Right renal cortex interstitium (tissue), 3 donors: ENCODE measurements around the gene BCL6B. TPM values are rescaled to one million over a fixed set of nuclear protein-coding genes. Genes with fewer than 3 reads are reported as not detected.
"Not testable (repeated sequence)": the region's sequence is repeated elsewhere in the genome, so short reads cannot be mapped to it uniquely, and the experiment has no call there.

ENCODE experiments used
- DNase-seq, 3 donors: peaks; one replicate each; pipeline ENCODE4 v3.0.0-alpha.2; 2013; ENCODE audit warnings: low read depth in 3 of 3, low spot score in 2 of 3
- polyA plus RNA-seq, 3 donors: library from polyadenylated mRNA; unstranded; fragments of 120-200 nt; gene quantifications; one replicate each; pipeline ENCODE4 v1.2.1, GENCODE V29; 2013; ENCODE audit not compliant: insufficient read length in 3 of 3

Gene BCL6B, protein sequence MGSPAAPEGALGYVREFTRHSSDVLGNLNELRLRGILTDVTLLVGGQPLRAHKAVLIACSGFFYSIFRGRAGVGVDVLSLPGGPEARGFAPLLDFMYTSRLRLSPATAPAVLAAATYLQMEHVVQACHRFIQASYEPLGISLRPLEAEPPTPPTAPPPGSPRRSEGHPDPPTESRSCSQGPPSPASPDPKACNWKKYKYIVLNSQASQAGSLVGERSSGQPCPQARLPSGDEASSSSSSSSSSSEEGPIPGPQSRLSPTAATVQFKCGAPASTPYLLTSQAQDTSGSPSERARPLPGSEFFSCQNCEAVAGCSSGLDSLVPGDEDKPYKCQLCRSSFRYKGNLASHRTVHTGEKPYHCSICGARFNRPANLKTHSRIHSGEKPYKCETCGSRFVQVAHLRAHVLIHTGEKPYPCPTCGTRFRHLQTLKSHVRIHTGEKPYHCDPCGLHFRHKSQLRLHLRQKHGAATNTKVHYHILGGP
- 10 to 100 TPM; 25.3 to 27.7 (median 25.4) TPM for polyA plus RNA-seq

- DNase-seq = no peak
Measured at GRCh38 chr17:7022781-7023571, at the start of gene BCL6B. TSS of gene BCL6B (plus strand) at chr17:7023050. CDS start at chr17:7023672, 622 bp downstream.

DNA sequence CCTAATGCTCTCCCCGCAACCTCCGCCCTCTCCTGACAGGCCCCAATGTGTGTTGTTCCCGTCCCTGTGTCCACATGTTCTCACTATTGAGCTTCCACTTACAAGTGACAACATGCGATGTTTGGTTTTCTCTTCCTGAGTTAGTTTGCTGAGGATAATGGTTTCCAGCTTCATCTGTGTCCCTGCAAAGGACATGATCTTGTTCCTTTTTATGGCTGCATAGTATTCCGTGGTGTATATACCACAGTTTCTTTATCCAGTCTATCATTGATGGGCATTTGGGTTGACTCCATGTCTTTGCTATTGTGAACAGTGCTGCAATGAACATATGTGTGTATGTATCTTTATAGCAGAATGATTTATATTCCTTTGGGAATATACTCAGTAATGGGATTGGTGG is 43.4 kb upstream of the BCL6B start:
- not testable (repeated sequence) for DNase-seq

GRCh38 chr17:6981426-6981825 is 41.4 kb upstream of the BCL6B start:
- DNase-seq = no peak

DNA sequence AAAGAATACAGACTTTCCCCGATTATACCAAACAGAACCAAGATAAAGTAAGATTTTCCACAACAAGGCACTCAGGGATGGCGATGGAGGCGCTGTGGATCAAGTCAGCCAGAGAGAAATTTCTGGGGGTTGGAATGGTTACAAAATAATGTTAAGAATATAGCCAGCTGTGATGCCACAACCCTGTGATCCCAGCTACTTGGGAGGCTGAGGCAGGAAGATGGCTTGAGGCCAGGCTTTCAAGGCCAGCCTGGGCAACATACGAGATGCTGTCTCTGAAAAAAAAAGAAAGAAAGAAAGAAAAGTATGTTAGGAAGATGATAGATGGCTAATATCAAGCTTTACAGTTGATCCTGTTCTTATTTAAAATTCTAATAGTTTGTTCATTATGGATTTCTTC is 37.6 kb upstream of the BCL6B start:
- DNase-seq = no peak

- no peak for DNase-seq
Measured at GRCh38 chr17:6986676-6987075, 36.2 kb upstream of the BCL6B start.

DNA sequence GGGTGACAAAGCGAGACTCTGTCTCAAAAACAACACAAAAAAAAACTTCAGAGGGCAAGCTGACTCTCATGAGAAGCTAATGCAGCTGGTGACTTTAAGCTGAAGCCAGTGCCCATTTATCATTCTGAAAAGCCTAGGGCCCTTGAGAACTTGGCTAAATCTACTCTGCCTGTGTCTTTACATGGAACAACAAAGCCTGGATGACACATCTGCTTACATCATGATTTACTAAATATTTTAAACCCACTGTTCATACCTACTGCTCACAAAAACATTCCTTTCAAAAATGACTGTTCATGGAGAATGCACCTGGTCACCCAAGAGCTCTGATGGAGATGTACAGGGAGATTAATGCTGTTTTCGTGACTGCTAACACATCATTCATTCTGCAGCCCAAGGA is 33.1 kb upstream of the BCL6B start:
- no peak for DNase-seq

- DNase-seq = not testable (repeated sequence)
Measured at GRCh38 chr17:6993613-6994056, 29.2 kb upstream of the BCL6B start.

- no peak for DNase-seq
Measured at GRCh38 chr17:6994118-6994598, 28.7 kb upstream of the BCL6B start.

DNA sequence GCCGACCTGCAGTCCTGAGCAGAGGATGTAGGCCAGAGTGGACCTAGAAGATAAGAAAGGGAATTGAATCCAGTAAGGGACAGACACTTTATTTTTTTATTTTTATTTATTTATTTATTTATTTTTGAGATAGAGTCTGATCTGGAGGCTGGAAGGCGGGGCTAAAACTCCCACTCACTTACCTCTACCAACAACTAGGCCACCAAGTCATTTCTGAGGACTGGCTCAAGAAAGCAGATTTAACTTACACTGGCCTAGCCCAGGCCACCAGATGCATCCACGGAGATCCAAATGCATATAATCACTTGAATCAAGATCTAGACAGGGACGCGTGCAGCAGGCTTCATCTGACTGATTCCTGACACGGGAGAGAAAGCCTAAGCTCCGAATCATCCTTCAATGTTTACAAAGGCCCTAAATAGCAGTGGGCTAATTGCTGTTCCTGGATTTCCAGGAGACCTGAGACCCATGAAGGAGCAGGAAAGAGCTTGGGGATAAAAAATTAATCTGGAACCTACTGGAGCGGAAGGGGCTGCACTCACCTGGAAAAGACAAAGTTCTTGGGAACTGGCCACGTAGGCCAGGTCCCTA is 28.1 kb upstream of the BCL6B start:
- no peak for DNase-seq

DNA sequence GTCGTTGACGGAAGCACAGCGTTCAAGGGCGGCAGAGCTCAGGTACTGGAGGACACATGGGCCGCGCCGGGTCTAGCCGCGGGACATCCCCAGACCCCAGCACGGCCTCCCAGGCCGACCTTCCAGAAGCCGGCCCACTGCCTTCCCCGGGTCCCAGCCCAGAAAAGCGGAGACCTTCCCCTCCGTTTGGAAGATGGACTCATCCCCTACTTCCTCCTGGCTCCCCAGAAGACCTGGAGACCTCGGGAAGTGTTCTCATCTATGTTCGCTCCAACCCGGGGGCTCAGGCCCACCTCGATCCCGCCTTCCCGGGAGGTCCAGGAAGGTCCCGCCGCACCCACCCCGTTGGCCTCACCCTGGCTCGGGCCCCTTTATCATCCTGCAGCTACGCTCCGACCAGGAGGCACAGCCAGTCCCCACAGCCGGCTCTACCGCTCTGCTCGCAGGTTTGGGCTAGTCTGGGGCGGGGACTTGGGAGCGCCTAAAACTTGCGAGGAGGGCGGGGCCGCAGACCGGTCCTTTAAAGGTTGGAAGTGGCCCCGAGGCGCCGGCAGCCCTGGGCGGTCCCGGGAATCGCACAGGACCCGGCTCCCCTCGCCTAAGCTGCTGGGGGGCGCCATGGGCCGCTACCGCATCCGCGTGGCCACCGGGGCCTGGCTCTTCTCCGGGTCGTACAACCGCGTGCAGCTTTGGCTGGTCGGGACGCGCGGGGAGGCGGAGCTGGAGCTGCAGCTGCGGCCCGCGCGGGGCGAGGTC is 27.2 kb upstream of the BCL6B start, which contains the start of gene ALOX12:
TSS of gene ALOX12 (plus strand) at position 550 of the 756 bp plus-strand sequence. CDS start at position 619, 69 bp downstream.
- no peak for DNase-seq

GRCh38 chr17:6996256-6997011 is 26.4 kb upstream of the BCL6B start:
- DNase-seq = no peak

DNA sequence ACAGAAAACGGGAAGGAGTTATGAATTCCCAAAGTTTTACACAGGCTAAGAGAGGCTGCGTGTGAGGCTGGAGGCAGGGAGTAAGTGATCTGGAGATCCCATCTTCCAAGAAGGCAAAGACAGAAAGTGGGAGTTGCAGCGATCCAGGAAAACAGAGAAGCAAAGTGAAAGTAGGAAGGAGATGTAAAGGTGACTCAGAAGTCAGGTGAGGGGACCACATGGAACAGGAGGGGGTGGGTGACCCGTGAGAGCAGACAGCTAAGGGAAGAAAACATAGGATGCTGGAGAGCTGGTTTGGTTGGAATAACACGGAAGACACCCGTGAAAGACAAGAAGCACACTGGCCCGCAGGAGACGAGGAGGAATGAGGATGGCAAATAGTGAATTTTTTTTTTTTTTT is 25.7 kb upstream of the BCL6B start:
- DNase-seq = no peak

- no peak for DNase-seq
Measured at GRCh38 chr17:6998855-6999508, 23.9 kb upstream of the BCL6B start.

GRCh38 chr17:7001318-7001961 is 21.4 kb upstream of the BCL6B start:
- no peak for DNase-seq

- DNase-seq = no peak
Measured at GRCh38 chr17:7002288-7003047, 20.4 kb upstream of the BCL6B start.

- no peak for DNase-seq
Measured at GRCh38 chr17:7003745-7004144, 19.1 kb upstream of the BCL6B start.

DNA sequence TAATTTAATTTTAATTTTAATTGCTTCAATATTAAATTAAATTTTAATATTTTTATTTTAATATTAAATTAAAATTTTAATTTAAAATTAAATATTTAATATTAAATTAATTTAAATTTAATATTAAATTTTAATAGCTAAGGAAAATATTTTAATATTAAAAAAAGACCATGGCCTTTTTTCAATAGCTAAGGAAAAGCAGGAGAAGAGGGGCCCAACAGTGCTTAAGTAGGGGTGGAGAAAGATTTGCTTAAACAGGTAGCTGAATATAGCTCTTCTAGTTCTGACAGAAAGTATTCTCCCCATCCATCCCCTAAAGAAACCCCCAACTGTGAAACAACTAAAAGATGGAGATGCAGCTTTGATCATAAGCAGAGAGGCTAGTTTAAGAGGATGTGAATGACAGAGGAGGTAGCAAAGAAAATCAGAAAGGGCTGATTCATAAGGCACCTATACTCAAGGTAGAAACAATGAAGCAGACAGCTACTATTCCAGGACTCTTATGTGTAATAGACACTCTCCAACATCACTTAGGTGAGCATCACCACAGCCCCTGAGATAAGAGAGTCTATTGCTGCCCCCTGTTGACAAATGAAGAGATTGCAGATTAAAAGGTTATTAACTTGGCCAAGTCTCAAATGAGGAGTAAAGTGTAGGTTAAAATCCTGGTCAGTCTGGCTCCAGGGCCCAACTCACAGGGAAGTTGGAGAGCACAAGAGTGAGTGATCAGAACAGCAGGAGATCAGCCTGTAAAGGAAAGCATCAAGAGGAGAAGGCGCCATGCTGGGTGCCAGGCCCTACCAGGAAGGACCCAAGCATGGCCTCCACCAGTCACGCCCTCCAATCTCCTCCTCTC is 18.2 kb upstream of the BCL6B start:
- DNase-seq = peak in 1 of 3 donors; percentile 52
